ENCODE data around the gene KIF5C.

GRCh38 chr2:148903979-148904378, 29.0 kb downstream of the KIF5C start:
- TF ChIP-seq POLR2AphosphoS5 (IDR thresholded peaks at IDR 0.05; ENCODE audit: insufficient read depth in 1 of 2, low read depth in 1 of 2) (no peak), CTCF (IDR thresholded peaks at IDR 0.05) (no peak)
